ENCODE data around the gene ADAM19.
"Not testable (repeated sequence)": the region's sequence is repeated elsewhere in the genome, so short reads cannot be mapped to it uniquely, and the experiment has no call there.

ADAM19 gene

DNA sequence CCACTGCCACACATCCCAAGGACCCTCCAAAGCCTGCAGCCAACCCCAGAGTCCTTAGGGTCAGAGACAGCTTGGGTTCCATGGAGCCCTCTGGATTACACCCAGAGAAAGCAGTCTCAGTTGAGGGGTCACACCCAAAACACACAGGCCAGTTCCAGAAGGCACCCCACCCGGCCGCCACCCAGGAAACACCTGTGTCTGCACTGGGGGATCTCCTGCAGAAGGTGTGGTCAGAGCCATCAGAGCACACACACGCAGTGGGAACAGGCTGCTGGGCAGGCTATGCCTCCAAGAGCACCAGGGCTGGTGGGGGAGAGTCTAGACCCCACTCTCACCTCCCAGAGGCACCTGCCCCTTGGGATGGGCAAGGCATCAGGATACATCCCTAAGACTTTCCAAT lies 88.2 kb downstream of the ADAM19 start:
- POLR2A ChIA-PET = no interaction called here
- DNase-seq (ENCODE audit: low read depth, low spot score) = no peak
- CTCF ChIA-PET = interaction anchor here (0.7 to 3.2 kb wide), 2 partner anchors 10 to 158 kb away, joined by 4 to 17 read pairs; no protein-coding TSS in a partner anchor
- H3K4me3 ChIP-seq (ENCODE audit: low read depth, low read length) = no peak overlapping the region
- TF ChIP-seq, protein P1, sequence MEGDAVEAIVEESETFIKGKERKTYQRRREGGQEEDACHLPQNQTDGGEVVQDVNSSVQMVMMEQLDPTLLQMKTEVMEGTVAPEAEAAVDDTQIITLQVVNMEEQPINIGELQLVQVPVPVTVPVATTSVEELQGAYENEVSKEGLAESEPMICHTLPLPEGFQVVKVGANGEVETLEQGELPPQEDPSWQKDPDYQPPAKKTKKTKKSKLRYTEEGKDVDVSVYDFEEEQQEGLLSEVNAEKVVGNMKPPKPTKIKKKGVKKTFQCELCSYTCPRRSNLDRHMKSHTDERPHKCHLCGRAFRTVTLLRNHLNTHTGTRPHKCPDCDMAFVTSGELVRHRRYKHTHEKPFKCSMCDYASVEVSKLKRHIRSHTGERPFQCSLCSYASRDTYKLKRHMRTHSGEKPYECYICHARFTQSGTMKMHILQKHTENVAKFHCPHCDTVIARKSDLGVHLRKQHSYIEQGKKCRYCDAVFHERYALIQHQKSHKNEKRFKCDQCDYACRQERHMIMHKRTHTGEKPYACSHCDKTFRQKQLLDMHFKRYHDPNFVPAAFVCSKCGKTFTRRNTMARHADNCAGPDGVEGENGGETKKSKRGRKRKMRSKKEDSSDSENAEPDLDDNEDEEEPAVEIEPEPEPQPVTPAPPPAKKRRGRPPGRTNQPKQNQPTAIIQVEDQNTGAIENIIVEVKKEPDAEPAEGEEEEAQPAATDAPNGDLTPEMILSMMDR (IDR thresholded peaks at IDR 0.05; ENCODE audit: insufficient read depth, low read length, missing control alignments) = no peak

DNA sequence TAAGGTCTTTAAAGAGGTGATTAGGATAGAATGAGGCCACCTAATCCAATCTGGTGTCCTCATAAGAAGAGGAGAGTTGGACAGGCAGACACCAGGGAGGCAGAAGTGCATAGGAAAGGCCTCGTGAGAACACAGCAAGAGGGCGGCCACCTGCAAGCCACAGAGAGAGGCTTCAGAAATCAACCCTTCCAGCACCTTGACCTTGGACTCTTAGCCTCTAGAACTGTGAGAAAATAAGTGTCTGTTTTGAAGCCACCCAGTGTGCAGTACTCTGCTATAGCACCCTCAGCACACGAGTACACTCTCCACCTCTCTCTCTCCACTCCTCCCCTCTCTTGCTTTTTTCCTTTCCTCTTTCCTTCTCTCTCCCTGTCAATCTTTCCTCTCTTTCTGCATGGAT lies 88.7 kb downstream of the ADAM19 start:
- ChIA-PET CTCF (interaction anchor here (1.0 to 2.7 kb wide), 2 partner anchors 11 to 232 kb away, joined by 3 to 28 read pairs; no protein-coding TSS in a partner anchor), POLR2A (no interaction called here)

DNA sequence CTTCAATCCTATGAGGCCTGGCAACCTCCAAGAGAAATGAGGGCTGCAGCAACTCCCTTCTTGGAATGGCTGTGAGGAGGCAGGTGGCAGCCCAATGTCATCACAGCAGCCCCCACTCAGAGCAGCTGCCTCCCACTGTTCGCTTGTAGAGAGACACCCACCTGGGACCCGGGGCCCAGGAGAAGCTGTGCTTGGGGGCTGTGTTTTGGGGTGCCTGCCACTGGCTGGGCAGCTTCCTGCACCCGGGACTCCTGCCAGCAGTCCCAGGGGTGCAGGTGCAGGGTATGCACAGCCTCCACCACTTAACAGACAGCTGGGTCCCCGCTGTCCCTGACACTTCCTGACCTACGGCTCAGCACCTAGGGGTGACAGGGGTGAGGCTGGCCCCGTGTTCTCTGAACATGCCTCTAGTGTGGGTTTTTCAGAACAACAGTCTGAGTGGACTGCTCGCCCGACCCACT lies 89.3 kb downstream of the ADAM19 start:
- ChIA-PET POLR2A (no interaction called here), CTCF (interaction anchor here (1.0 to 3.2 kb wide), 5 partner anchors 10 to 257 kb away, joined by 3 to 28 read pairs (median 14); partner anchors contain the start of gene LSM11)
- H3K4me3 ChIP-seq (ENCODE audit: low read depth, low read length) = no peak overlapping the region
- no peak for DNase-seq (ENCODE audit: low read depth, low spot score)
- TF ChIP-seq, protein P1 (IDR thresholded peaks at IDR 0.05; ENCODE audit: insufficient read depth, low read length, missing control alignments) = no peak

More for the DNA sequence above, 88.7 kb downstream of the ADAM19 start:
- DNase-seq (ENCODE audit: low read depth, low spot score) = no peak
- TF ChIP-seq, protein P1 (IDR thresholded peaks at IDR 0.05; ENCODE audit: insufficient read depth, low read length, missing control alignments) = no peak
- H3K4me3 ChIP-seq (ENCODE audit: low read depth, low read length) = no peak overlapping the region

DNA sequence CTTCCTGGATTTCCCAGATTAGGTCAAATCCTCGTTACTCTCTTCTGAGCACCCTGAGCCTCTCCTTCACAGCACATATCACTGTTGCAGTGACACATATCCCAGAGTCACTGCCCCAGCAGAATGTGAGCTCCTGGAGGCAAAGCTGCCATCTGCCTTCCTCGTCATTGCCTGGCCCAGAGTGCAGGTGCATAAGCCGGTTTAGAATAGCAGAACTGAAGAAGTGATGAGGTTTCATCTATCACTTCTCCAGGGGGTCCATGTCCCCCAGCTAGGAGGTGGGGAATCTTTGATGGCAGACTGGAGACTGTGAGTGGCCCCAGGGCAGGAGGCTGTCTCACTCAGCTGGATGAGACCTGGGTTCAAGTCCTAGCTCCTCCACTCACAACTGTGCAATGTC lies 89.8 kb downstream of the ADAM19 start:
- DNase-seq (ENCODE audit: low read depth, low spot score) = no peak
- no peak overlapping the region for H3K4me3 ChIP-seq (ENCODE audit: low read depth, low read length)
- ChIA-PET CTCF (interaction anchor here (0.6 to 3.2 kb wide), 9 partner anchors 10 to 258 kb away, joined by 3 to 28 read pairs (median 4); partner anchors contain the start of gene LSM11), POLR2A (interaction anchor here (0.9 kb wide), 1 partner anchor 12 kb away, joined by 3 read pairs; no protein-coding TSS in a partner anchor)
- TF ChIP-seq, protein P1 (IDR thresholded peaks at IDR 0.05; ENCODE audit: insufficient read depth, low read length, missing control alignments) = no peak

DNA sequence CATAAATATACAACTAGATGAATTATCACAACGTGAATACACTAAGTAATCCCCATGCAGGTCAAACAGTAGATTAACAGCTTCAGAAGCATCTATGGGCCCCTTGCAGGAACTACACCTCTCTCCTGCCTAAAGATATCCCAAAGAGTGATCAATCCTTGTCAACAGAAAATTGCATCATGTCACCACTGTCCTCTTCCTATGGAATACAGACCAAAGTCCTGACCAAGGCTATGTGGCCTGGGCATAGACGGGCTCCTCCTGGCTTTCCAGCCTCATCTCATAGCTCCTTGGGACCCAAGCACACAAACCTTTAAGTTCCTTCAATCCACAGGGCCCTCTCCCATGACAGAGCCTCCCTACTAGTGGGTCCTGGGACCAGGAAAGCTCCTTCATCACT lies 90.2 kb downstream of the ADAM19 start:
- H3K4me3 ChIP-seq (ENCODE audit: low read depth, low read length) = no peak overlapping the region
- CTCF ChIA-PET = interaction anchor here (0.6 to 3.2 kb wide), 8 partner anchors 9 to 258 kb away, joined by 3 to 28 read pairs (median 4); partner anchors contain the start of gene LSM11
- DNase-seq (ENCODE audit: low read depth, low spot score) = no peak
- POLR2A ChIA-PET = interaction anchor here (0.9 kb wide), 1 partner anchor 12 kb away, joined by 3 read pairs; no protein-coding TSS in a partner anchor
- TF ChIP-seq, protein P1 (IDR thresholded peaks at IDR 0.05; ENCODE audit: insufficient read depth, low read length, missing control alignments) = no peak

DNA sequence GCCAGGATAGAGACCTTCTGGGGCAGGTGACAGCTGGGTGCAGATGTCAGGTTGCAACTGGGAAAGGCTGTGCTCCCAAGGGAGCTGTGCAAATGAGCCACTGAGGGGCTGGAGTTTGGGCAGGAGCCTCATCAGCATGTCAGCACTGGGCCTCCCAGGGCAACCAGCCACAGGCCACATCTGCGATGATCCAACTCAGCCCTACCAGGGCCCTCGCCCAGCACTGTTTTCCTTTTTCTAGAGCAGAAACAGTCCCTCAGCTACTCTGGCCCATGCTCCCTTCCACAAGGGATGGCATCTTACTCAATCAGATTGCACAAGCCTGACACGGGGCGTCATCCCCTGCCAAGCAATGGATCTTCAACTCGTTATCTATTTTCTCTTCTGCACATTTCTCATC lies 90.8 kb downstream of the ADAM19 start:
- CTCF ChIA-PET = interaction anchor here (1.0 to 3.2 kb wide), 6 partner anchors 9 to 259 kb away, joined by 3 to 28 read pairs (median 9); partner anchors contain the start of gene LSM11
- POLR2A ChIA-PET = no interaction called here
- no peak for DNase-seq (ENCODE audit: low read depth, low spot score)
- H3K4me3 ChIP-seq (ENCODE audit: low read depth, low read length) = no peak overlapping the region
- TF ChIP-seq, protein P1 (IDR thresholded peaks at IDR 0.05; ENCODE audit: insufficient read depth, low read length, missing control alignments) = no peak

DNA sequence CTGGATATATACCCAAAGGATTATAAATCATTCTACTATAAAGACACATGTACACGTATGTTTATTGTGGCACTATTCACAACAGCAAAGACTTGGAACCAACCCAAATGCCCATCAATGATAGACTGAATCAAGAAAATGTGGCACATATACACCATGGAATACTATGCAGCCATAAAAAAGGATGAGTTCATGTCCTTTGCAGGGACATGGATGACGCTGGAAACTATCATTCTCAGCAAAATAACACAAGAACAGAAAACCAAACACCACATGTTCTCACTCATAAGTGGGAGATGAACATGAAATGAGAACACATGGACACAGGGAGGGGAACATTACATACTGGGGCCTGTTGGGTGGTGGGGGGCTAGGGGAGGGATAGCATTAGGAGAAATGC lies 92.9 kb downstream of the ADAM19 start:
- not testable (repeated sequence) for DNase-seq (ENCODE audit: low read depth, low spot score)
- CTCF ChIA-PET = interaction anchor here (0.8 to 1.8 kb wide), 3 partner anchors 12 to 140 kb away, joined by 3 to 6 read pairs (median 3); no protein-coding TSS in a partner anchor

More for the DNA sequence above, 92.9 kb downstream of the ADAM19 start:
- POLR2A ChIA-PET; H3K4me3 ChIP-seq (ENCODE audit: low read depth, low read length): not testable (repeated sequence)
